Suppressor macrophage treated with lipopolysaccharide for 1 hour (primary cell): Measurements from ENCODE around the gene SLC43A3.
A peak's percentile ranks its signal among the peaks of the same experiment; 100 is the strongest.

Source experiments
- DNase-seq, 3 donors: peaks; one replicate each; pipeline ENCODE4 v3.0.0-alpha.2; 2020 to 2022

SLC43A3 gene

DNA sequence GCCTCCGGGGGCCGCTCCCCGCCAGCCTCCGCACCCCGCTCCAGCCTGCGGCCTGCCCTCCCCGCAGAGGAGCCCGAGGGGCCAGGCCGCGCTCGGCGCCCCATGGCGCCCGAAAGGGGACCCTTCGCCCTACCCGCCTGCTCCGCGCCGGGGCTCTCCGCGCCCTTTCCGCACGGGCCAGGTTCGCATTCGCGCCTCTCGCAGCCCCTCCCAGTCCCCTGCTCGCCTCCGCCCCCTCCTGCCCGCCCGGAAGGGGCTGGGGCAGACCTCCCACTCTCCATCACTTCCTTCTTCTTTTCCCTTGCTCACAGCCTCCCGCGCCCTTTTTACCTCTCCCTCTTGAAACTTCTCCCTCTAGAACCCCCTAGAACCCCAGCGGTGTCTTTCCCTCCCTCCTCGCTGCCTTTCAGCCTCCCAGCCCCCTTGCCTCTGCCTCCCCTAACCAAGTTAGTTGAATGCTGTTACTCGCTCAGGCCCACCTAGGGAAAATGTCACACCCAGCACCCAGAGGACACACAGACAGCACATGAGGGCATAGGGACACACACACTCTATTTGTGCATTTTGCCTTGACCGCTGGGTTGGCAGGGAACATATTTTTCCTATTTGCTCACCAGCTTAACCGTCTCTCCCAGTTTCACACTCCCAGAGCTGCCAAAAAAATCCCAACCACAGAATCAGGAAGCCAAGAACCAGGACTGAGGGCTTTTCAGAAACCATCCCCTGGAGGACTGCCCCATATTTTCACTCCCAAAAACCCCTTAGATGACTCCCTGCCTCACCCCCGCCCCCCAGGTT, at the start of gene SLC43A3:
SLC43A3 (minus strand) TSS at position 193 of the 798 bp plus-strand sequence. CDS start 949 bp downstream, outside the sequence.
- DNase-seq, result peak; percentile 85 to 94 (median 88)

DNA sequence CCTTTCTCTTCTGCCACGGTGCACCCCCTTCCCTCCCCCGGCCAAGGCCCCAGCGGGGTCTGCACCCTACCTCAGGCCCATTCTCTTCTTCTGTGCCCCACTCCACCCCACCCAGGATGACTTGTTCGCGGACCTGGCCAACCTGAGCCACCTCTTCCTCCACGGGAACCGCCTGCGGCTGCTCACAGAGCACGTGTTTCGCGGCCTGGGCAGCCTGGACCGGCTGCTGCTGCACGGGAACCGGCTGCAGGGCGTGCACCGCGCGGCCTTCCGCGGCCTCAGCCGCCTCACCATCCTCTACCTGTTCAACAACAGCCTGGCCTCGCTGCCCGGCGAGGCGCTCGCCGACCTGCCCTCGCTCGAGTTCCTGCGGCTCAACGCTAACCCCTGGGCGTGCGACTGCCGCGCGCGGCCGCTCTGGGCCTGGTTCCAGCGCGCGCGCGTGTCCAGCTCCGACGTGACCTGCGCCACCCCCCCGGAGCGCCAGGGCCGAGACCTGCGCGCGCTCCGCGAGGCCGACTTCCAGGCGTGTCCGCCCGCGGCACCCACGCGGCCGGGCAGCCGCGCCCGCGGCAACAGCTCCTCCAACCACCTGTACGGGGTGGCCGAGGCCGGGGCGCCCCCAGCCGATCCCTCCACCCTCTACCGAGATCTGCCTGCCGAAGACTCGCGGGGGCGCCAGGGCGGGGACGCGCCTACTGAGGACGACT, 49.3 kb upstream of the SLC43A3 start:
- DNase-seq, result peak in 1 of 3 donors; percentile 58

DNA sequence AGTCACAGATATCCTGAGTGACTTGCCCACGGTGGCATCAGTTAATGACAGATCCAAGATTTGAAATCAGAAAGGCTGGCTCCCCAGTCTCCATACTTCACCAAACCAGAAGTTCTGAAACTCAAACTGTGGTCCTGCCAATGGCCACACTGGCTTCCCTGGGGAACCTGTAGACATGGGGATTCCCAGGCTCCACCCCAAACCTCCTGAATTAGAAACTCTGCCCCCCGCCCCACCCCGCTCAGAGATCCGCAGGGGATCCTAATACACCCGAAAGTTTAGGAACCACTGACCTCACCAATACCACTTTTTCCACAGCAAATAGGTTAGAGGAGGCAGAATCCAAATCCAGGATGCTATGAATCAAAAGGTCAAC, 48.7 kb upstream of the SLC43A3 start:
- DNase-seq, result no peak

DNA sequence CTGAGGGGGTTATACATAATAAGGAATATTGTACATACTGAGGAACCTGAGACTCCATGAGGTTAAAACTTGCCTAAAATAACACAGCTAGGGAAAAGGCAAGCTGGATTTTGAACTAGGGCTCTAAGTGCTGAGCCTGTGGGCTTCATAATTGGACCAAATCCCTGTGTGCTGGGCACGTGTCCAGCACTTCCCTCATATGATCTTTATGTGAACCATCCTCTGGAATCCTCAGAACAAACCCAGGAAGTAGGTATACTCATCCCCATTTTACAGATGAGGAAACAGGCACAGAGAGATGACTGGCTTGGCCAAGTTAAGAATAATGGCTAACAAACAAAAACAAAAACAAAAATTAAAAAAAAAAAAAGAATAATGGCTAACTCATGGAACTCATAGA, 48.3 kb upstream of the SLC43A3 start:
- no peak for DNase-seq

DNA sequence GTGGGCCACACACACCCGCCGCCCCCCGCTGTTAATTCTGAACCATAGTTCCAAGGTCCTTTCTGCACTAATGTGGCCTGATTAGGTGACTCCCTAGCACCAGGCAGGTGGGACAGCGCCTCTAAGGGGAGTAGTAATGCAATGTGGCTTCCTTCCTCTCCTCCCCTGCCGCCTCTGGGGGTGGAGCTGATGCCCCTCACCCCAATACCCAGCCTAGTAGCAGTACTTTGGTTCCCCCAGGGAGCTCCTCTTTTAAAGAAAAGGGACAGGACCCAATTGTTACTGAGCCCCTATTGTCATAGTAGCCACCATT, 47.8 kb upstream of the SLC43A3 start:
- no peak for DNase-seq

DNA sequence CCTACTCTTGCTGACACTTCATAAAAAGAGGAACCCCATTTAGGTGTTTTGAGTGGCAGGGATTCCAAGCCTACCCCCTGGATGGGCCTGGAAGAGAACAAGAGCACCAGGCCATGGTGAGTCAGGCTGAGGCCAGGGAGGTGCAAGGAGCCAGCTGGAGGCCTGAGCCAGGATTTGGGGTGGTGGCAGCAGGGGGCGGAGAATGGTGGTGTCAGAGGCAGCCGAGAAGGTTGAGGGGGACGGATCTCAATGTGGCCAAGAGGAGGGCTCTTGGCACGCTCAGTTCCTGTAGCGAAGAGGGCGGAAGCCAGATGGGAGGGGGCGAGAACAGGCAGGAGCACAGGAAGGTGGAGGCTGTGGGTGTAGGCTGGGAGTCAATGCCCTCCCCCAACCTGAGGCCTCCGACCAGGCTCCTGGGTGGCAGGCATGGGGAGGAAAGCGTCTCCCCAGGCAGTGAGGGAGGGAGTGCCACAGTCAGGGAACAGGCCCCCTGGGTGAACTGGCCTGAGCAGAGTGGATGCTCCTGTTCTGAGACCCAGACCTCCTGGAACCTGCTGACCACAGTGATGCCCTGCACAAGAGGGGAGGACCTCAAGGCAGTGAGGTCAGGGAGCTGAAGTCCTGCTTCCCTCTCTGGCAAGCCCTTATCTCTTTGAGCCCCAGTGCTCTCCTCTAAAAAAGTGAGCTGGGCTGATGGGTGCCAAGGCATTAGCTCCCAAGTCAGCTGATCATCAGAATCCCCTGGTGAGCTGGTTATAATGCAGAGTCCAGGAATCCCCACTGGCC, 47.3 kb upstream of the SLC43A3 start:
- peak in 2 of 3 donors; percentile 40 to 45 for DNase-seq

DNA sequence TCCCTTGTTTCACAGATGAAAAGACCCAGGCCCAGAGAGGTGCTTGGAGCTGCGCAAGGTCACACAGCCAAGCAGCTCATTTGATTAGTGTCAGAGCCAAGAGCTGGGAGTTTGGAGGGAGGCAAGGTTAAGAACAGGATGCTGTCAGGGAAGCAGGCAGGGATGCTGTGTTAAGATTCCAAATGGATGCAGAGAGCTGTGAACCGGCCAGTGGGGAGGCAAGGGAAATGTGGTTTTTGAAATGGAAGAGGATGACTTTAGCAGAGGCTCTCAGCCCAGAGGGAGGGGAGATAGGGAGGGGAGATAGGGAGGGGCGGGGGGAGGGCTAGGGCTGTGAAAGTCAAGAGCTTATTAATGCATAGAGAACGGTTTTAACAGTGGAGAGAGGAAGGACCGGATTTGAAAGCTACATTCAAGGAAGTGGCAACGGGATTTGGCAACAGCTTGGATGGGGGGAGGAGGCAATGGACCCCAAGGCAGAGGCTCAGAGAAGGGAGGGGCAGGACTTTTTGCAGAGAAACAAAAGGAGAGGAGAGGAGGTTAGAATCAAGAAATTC, 46.4 kb upstream of the SLC43A3 start:
- DNase-seq, result no peak

DNA sequence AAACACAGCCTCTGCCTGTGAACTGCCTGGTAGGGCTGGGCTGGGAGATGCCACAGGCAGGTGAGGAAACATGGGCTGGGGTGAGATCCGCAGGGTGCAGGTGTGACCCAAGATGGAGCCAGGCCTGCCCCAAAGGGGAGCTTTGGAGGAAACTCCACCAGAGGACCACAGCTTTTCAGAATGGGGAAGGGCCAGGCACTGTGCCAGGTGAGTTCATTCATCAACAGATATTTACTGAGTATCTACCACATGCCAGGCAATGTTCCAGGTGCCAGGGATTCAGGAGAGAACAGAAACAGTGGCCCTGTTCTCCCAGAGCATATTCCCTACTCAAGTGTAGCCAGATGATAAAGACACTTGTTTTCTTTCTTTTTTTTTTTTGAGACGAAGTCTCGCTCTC, 44.6 kb upstream of the SLC43A3 start:
- DNase-seq, result no peak

DNA sequence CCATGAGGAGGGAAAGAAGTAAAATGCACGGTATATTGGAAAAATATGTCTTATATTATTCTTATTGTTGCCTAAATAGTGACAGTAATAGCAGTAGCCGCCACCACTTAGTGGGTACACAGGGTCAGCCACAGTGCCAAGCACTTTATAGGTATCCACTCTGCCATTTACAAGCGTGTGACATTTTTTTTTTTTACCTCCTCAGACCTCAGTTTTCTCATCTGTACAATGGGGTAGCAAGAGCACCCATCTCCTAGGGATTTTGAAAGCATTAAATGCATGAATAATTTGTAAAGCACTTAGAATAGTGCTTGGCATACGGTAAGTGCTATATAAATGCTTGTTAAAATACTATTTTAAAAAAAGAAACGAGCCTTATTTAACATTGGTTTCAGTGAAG, 42.3 kb upstream of the SLC43A3 start:
- no peak for DNase-seq

DNA sequence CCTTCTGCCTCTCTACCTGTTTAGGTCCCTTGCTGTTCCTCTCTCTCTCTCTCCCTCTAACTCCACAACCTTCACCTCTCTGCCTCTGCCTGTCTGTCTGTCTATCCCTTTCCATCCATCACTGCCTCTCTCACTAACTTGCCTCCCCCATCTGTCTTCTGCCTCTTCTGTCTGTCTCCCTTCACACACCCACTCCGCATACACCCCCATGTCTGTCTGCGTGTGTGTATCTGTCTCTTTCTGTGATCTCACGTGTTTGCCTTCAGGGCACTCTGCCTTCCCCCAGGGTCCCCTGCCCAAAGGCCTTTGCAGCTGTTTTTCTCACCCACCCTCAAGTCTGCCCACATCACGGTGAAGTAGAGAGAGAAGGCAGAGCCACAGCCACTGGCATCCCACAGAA, 41.4 kb upstream of the SLC43A3 start:
- DNase-seq, result no peak

DNA sequence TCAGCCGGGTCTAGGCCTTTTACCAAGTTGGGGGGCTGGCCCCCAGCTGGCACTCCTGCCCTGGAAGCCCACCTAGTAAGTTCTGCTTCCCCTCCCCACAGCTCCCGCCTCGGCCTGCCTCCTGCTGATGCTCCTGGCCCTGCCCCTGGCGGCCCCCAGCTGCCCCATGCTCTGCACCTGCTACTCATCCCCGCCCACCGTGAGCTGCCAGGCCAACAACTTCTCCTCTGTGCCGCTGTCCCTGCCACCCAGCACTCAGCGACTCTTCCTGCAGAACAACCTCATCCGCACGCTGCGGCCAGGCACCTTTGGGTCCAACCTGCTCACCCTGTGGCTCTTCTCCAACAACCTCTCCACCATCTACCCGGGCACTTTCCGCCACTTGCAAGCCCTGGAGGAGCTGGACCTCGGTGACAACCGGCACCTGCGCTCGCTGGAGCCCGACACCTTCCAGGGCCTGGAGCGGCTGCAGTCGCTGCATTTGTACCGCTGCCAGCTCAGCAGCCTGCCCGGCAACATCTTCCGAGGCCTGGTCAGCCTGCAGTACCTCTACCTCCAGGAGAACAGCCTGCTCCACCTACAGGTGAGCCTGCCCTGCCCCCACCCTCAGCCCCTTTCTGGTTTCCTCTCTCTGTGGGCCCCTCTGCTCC, 40.7 kb upstream of the SLC43A3 start:
- no peak for DNase-seq

DNA sequence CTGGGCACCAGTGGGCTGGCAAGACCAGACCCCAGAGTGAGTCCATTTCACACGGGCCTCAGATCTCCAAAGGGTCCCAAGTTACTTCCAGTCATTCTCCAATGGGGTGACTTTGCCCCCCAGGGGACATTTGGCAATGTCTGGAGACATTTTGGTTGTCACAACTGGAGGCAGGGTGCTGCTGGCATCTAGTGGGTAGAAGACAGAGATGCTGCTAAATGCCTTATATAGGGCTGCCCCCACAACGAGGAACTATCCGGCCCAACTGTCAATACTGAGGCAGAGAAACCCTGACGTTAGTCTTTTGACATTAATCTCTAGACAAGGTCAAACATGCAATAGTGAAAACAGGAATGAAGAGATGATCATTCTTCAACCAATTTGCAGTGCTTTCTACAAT, 39.8 kb upstream of the SLC43A3 start:
- no peak for DNase-seq

DNA sequence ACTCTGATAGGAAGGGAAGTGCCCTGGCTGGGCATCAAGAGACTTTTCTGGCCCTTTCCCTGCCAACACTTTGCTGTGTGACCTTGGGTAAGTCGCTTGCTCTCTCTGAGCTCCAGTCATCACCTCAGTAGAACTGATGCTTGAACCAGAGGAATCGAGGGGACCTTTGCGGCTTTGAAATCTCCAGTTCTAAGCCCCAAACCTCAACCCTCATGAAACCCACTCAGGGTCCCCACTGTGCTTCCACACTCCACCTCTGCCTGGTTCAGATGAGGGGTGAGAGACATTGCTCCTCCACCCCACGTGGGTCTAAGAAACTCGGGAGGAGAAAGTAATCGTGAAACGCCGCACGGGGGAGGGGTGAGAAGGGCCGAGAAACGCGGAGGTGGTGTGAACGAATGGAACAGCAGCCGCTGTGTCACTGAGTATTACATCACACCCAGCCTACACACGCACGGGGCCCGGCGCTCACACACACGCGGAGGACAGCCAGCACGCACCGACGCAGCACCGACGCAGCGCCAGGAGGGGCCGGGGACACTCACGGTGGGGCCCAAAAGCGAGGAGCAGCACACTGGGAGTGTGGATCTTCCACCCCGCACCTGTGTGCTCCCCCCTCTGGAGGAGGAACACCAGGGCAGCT, 37.7 kb upstream of the SLC43A3 start:
- peak in 1 of 3 donors; percentile 52 for DNase-seq

DNA sequence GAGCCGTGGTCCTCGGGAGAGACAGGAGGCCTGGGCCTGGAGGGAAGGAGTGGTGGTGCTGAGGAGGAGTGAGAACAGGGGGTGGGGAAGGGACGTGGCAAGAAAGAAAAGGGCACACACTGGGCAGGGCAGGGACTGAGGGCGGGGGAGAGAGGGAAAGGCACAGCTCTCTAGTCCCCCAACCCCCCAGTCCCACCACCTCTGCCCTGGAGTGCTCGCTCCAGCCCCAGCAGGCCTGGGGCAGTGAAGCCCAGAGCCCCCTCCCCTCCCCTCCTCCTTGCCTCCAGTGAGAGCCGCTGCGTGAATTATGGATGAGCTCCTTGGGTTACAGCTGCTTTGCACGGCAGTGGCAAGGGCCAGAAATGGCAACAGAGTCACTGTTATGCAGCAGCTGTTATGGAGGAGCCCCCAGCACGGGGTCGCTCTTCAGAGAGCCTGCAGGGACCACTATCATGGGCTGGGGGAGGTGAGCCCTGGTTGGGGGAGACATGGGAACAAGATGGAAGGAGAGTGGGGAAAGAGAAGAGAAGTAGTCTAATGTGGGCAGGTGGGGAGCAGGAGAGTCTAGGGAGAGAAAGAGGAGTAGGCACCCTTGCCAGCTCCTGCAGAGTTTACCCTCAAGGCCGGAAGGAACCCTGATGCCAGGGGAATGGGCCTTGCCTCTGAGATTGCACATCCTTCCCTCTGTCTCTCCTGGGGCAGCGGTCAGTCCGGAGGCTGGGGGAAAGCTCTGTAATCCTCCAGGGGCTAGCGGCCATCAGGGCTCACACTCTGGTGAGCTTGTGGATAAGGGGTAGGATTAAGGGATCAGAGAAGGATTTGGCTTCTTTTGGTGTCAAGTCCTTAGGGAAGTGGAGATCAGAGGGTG, 37.0 kb upstream of the SLC43A3 start:
- DNase-seq, result no peak

DNA sequence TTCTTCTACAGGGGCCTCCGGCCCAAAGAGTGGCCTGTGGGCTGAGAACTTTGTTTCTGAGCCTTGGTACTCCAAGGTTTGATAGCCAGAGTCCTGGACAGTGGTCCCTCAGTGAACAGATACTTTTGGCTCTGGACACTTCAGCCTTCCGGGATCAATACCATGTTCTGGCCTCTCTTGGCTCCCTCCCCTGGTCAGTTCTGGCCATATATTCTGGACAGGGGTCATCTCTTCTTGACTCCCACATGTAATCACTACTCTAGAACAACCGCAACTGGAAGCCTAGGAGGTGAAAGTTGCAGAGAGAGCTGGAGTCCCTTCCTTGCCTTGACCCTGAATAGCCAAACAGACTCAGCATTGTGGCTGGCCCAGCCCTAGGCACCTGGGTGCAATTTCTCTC, 35.7 kb upstream of the SLC43A3 start:
- no peak for DNase-seq

DNA sequence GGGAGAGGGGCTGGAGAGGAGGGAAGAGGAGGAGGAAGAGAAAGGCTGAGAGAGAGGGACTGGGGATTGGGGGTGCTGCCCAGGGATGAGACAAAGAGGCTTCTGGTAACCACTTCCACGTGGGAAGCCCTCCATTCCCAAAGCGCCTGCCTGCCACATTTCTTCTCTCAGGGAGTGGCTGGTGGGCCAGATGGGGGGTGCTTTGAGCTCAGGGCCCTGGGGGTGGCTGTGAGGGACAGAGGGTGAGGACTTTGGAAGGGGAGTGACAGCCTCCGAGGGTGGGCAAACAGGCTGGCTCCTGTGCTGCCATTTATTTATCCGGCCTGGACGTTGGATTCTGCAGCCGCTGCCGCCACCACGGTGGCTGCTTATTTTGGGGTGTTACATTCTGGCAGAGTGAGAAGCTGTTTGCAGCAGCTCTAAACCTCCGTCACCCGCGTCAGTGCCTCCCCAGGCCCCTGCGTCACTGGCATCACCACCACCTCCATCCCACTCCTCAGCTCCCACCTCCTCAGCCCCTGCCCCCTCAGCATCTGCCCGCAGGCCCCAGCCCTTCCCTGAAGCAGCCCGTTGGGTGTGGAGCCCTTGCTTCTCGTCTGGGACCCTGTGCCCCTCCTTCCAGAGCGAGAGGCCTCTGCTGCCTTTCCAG, 35.0 kb upstream of the SLC43A3 start:
- DNase-seq, result no peak

DNA sequence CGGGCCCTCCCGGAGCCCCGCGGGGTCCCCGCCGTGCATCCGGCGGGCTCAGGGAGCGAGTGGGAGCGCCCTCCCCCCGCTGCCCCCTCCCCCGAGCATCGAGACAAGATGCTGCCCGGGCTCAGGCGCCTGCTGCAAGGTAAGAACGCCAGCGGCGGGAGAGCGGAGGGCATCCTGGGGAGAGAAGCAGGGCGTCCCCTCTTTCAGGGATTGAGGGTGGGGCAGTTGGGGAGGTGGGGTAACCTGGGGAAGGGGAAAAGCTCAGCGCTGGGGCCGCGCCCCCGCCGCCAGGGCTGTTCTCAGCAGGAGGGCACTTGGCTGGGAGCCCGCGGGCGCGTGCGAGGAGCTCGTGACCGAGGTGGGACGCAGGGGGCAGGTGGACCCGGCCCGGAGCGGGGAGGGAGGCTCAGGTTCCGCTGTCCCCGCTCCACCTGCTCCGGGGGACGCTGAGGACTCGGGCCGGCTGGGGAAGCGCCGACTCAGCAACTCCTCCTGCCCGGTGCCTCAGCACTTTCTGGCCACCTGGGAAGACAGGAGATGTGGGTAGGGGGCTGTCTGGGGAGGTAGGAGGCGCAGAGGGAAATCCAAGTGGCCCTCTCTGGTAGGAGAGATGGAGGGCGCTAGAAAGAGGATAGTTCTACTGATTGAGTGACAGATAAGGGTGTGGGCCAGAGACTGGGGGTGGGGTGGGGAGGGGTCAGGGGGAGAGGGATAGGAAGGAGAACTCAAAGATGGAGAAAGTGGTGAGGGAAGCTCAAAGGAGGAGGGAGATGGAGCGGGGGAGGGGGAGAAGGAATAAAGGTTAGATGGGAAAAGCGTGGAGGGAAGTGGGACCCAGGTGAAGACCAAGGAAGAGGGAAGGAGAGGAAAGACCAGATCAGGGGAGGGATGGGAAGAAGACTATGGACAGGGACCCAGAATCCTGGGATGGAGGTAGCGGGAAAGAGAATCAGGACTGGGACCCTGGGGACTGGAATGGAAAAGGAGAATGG, 34.1 kb upstream of the SLC43A3 start:
- no peak for DNase-seq

DNA sequence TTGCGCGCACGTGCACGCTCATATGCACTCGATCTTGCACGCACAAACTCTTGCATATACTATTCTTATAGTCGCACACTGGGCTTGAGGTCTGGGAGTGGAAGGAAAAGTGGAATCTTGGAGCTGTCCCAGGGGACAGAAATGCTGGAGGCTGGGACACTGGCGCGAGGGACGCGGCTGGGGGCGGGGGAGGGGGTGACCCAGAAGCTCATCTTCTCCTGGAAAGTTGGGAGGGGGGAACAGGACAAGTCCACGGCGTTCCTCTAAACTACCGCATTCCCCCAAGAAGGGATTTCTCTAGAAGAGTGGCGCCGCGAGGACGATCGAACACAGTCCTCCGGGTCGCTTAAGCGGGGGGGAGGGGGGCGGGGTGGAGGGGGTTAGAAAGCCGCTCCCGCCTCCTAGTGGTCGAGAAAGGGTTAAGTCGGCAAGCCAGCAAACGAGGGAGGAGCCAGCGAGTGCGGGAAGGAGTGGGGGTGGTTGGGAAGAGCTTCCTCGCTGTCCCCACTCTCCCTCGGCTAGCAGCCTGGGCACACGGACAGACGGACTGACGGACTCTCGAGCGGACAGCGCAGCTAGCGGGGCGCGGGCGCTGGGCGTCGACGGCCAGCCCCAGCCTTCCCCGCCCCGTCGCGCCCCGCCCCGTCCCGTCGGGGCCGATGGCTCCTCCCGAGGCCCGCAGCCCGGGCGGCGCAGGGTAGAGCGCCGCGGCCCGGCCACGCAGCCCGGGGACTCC, 33.3 kb upstream of the SLC43A3 start, which contains the start of gene RTN4RL2:
RTN4RL2 (plus strand) TSS at position 507 of the 736 bp plus-strand sequence. CDS start 338 bp downstream, outside the sequence.
- DNase-seq, result peak; percentile 57 to 80 (median 69)
